NCI-H2081 treated with DMSO at 0.1 percent for 48 hours (cell line): ENCODE measurements around the gene PURA.

Experiments used
- DNase-seq: peaks from one replicate; lab custom pipeline; 2025; lab: John Stamatoyannopoulos, UW

Gene PURA

DNA sequence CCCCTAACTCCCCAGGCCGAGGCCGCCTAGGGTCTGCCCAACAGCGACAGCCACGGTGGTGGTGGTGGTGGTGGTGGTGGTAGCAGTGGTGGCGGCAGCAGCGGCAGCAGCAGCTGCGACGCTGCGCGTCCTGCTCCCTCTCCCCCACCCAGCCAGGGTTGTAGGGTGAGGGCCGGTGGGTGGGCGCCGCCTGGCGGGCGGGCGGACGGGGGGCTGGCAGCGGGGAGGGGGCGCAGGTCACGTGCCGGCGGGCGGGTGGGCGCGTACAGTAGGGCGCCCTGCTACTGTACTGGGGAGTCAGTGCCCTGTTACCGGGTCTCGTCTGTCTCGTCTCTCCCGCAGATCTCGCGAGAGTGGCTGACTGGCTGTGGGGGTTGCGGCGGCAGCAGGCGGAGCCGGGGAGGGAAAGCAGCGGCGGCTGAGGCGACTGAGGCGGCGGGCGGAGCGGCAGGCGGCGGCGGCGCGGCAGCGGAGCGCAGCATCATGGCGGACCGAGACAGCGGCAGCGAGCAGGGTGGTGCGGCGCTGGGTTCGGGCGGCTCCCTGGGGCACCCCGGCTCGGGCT lies at the start of gene PURA:
TSS of gene PURA (plus strand) at position 411 of the 565 bp plus-strand sequence. CDS start at position 484, 73 bp downstream.
- DNase-seq, result no peak

- DNase-seq, result no peak
Observed at GRCh38 chr5:140072812-140073211, 41.1 kb upstream of the PURA start.

- no peak for DNase-seq
Observed at GRCh38 chr5:140073296-140073695, 40.6 kb upstream of the PURA start.

DNA sequence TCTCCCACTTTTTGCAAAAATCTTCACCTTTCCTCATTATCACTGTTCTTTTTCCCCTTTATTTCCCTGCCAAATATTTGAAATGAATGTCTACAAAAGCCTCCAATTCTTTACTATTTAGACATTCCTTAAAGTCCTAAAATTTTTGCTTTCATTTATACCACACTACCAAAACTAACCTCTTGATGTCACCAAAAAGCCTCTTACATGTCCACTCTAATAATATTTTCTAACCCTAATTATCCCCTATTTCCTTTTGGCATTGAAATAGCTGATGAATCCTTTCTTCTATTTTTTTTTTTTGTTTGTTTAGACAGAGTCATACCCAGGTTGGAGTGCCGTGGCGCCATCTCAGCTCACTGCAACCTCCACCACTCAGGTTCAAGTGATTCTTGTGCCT lies 38.5 kb upstream of the PURA start:
- no peak for DNase-seq

DNA sequence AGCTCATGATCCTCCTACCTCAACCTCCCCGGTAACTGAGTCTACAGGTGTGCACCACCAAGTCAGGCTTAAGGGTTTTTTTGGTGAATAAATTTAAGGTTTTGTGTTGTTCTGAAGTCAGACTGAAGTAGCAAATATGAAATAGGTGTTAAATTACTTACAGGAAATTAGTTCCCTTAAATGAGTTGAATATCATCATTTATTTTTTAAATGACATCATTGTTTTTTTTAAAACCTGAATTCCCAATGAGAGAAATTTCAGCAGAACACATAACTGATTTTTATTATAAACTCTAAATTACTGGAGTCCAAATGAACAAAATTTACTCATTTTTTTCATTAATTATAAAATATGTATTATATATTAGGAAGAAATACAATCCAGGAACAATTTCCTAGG lies 37.8 kb upstream of the PURA start:
- DNase-seq, result no peak

- DNase-seq, result no peak
Observed at GRCh38 chr5:140076788-140077187, 37.1 kb upstream of the PURA start.

- DNase-seq, result no peak
Observed at GRCh38 chr5:140083120-140083519, 30.8 kb upstream of the PURA start.

DNA sequence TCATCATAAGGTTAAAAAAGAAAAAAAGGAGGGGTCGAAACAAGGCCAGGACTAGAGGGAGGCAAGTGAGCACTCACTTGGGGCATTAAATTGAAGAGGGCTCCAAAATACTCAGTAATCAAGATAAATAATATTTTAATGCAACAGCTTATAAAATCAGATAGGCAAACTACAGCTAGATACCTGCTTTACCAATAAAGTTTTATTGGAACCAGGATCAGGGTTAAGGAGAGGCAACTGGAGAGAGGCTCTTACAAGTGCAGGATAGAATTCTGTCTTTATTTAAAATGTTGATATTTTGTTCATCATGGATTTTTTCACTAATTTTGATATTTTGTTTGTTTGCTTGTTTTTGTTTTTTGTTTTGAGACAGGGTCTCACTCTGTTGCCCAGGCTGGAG lies 30.3 kb upstream of the PURA start:
- DNase-seq, result no peak

GRCh38 chr5:140084541-140084940 lies 29.4 kb upstream of the PURA start:
- DNase-seq, result no peak

DNA sequence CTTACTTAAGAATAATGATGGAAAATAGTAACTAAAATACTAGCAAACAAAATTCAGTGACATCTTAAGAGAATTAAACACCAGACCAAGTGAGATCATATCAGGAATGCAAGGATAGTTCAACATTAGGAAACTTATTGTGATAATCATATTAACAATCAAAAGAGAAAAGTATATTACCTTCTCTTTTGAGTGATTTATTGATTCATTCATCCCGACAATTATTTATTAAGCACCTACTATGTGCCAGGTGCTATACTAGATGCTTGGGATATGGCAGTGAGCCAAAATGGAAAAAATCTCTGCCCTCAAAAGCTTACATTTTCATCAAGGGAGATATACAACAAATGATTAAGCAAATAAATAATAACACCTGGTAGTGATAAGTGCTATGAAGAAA lies 23.7 kb upstream of the PURA start:
- no peak for DNase-seq

DNA sequence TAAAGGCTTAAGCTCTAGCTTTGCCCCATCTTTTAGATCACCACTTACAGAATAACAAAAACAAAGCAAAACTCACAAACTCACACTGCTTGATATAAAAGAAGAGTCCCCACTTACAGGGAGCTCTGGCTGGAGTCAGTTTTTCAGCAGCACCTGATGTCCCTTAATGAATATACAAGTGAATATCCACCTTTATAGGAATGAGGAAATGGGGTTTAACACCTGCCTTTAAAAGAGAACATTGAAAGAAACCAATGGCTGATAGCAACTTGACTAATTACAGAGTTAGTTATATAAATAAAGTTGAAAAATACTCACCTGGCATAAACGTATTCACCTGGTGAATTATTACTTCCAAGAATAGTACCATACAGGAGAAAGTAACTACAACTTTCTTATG lies 20.7 kb upstream of the PURA start:
- no peak for DNase-seq

GRCh38 chr5:140093866-140094265 lies 20.0 kb upstream of the PURA start:
- DNase-seq, result no peak

- DNase-seq, result no peak
Observed at GRCh38 chr5:140094889-140095288, 19.0 kb upstream of the PURA start.

DNA sequence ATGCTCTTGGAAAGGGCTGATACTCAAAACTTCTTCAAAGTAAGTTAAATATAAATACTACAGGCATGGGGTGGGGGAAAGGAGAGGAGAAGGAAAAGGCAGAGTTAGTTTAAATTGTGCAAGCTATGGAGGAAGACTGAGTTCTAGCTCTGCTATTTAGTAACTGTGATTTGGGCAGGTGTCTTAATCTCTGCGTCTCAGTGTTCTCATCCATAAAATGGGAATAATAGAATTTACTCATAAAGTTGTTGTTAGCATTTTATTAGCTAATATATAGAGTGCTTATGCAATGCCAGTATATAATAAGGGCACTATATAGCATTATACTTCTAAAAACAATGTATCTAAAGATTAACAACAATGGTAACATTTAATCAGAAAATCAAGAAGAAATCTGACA lies 12.7 kb upstream of the PURA start:
- no peak for DNase-seq

DNA sequence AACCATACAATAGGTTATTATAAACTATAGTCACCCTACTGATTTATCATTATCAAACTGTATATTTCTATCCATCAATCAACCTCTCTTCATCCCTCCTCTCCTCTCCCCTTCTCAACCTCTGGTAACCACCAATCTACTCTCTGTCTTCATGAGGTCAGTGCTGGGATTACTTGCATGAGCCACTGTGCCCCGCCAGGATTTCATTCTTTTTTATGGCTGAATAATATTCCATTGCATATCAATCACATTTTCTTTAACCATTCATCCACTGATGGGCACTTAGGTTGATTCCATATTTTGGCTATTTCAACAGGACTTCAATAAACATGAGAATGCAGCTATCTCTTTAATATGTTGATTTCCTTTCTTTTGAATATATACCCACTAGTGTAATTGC lies 10.8 kb upstream of the PURA start:
- no peak for DNase-seq

GRCh38 chr5:140104100-140104499 lies 9.8 kb upstream of the PURA start:
- DNase-seq, result no peak

GRCh38 chr5:140106101-140106500 lies 7.8 kb upstream of the PURA start:
- DNase-seq, result no peak

DNA sequence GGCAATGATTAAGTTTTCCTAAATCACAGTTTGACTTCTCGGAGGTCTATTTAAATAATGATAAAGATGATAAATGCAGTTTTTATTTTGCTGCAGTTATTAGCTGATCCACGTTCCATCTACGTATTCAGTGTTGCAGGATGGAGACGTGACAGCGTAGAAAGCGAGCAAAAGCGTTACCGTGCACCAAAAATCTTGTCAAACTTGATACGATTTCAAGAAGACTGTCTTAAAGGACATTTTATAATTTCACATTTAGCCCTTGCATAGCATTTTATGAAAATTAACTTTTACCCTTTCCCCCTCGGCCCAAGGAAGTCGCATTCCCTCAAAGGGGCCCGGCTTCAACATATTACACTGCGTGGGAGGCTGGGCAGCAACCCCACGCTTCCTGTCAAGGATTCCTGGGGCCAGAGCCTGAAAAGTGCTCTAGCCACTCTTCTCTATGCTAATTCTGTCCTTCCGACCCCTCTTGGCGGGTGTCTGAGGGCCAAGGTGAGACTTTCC lies 7.1 kb upstream of the PURA start:
- no peak for DNase-seq

DNA sequence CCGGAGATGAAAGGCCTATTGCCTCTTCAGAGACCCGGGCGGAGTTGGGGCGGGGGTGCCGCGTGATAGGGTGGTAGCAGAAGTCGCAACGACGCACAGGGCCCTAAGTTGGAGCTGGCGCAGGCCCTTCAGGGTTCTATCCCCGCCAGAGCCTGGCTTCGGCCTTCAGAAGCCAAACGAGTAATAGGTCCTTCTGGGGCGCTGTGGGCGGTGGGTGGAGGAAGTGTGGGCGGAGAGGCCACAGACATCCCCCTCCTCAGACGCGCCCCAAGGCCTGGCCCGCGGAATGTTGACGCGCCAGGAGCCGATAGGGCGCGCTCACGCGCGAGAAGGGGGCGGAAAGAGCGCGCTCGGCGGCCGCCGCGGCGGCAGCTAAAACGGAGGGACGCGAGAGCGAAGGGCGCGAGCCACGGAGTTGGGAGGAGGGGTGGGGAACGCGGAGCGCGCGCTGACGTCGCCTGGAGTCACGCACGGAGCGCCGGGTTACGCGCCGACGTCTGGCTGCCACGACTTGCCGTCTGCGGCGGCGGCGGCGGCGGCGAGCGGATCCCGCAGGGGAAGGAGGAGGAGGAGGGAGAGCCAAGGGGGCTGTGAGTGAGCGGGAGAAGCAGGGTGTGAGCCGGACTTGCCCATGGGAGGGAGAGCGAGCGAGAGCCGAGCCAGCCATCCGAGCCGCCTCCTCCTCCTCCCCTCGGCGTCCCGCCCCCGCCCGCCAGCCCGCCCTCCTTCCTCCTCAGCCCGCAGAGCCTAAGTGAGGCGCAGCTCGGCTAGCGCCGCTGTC lies 6.4 kb upstream of the PURA start:
- no peak for DNase-seq

GRCh38 chr5:140108093-140109017 lies 5.6 kb upstream of the PURA start:
- DNase-seq, result no peak

DNA sequence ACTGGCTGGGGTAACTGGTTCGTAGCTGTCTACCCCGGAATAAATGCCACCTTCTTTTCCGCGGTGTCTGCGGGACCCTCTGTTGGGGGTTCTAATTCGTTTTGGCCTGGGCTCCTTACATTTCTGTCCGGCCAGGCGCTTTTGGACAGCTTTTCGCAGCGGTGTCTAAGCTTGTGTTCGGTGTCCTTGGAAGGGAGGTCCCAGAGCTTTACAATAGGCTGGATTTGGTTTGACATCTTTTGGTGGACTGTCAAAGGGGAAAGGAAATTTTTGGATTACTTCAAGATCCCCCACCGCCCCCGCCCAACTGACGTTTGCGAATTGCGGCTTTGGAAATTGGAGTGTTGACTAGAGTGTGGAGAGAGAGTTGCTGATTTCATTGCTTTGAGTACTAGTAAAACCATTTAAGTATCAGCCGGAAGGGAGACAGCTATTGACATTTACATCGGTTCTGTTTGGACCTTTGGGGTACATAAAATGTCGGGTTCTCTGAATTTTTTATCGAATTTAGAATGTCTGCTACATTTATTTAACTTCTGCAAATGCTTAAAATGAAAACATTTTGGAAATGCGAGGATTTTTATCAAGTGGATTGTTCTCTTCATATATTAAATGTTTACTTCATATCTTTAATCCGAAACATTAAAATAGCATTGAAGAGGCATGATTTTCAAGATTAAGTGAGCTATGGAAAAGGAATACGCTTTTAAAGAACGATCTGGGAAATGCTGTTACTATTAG lies 4.7 kb upstream of the PURA start:
- no peak for DNase-seq
